Hepatocyte (in vitro differentiated cells): ENCODE measurements around the gene METTL13. TPM values are rescaled to one million over a fixed set of nuclear protein-coding genes. Genes with fewer than 3 reads are reported as not detected.

ENCODE experiments used
- DNase-seq: peaks from one replicate; pipeline ENCODE4 v3.0.0-alpha.2; 2016; ENCODE audit warnings: low spot score
- H2AFZ ChIP-seq: fragments of 200-600 bp; sonication (generic); 2 replicates; pipeline ENCODE4 v1.6.0; 2016; ENCODE audit warnings: antibody characterized with exemption, mild to moderate bottlenecking
- H3K27ac ChIP-seq: fragments of 200-600 bp; sonication (generic); 2 replicates; pipeline ENCODE4 v1.5.1; 2016; ENCODE audit warnings: mild to moderate bottlenecking
- H3K27me3 ChIP-seq: fragments of 200-600 bp; sonication (generic); 2 replicates; pipeline ENCODE4 v1.6.1; 2016
- H3K36me3 ChIP-seq: fragments of 200-600 bp; sonication (generic); replicated peaks from 2 replicates; pipeline ENCODE4 v1.5.1; 2016; ENCODE audit warnings: low read depth; ENCODE audit not compliant: insufficient read depth
- H3K4me1 ChIP-seq: fragments of 200-600 bp; sonication (generic); 2 replicates; pipeline ENCODE4 v1.5.1; 2016; ENCODE audit warnings: mild to moderate bottlenecking, moderate library complexity; ENCODE audit not compliant: insufficient read depth
- H3K4me2 ChIP-seq: fragments of 200-600 bp; sonication (generic); 2 replicates; pipeline ENCODE4 v1.6.0; 2016
- H3K4me3 ChIP-seq: fragments of 200-600 bp; sonication (generic); 2 replicates; pipeline ENCODE4 v1.5.1; 2016; ENCODE audit warnings: mild to moderate bottlenecking
- H3K79me2 ChIP-seq: fragments of 200-600 bp; sonication (generic); 2 replicates; pipeline ENCODE4 v1.6.0; 2017; ENCODE audit warnings: mild to moderate bottlenecking
- H3K9me2 ChIP-seq: fragments of 200-600 bp; sonication (generic); replicated peaks from 2 replicates; pipeline ENCODE4 v1.6.0; 2017; ENCODE audit warnings: mild to moderate bottlenecking; ENCODE audit not compliant: insufficient read depth
- H3K9me3 ChIP-seq: fragments of 200-600 bp; sonication (generic); 2 replicates; pipeline ENCODE4 v1.5.1; 2016; ENCODE audit warnings: low read depth, mild to moderate bottlenecking
- H4K20me1 ChIP-seq: fragments of 200-600 bp; sonication (generic); 2 replicates; pipeline ENCODE4 v1.6.0; 2016; ENCODE audit warnings: mild to moderate bottlenecking; ENCODE audit not compliant: insufficient read depth, poor library complexity, severe bottlenecking
- EZH2 ChIP-seq: fragments of 200-600 bp; sonication (generic); IDR thresholded peaks from 2 replicates; pipeline ENCODE4 v1.6.1; 2016; ENCODE audit warnings: antibody characterized with exemption, mild to moderate bottlenecking, borderline replicate concordance
- EZH2phosphoT487 ChIP-seq: fragments of 200-600 bp; sonication (generic); IDR thresholded peaks from one replicate; pipeline ENCODE4 v1.6.1; 2018; ENCODE audit warnings: antibody characterized with exemption, mild to moderate bottlenecking, low read depth, moderate library complexity; ENCODE audit not compliant: unreplicated experiment, severe bottlenecking
- WGBS: methylation state at CpG from one replicate; pipeline ENCODE4 v1.1.6; 2016; ENCODE audit warnings: low lambda C conversion rate; ENCODE audit errors: missing lambda C conversion rate; 5-methylcytosine and 5-hydroxymethylcytosine counted together
- polyA plus RNA-seq: library from polyadenylated mRNA; unstranded; fragments of >200 nt; fragmentation: Nextera tagmentation; extraction: Ambion mirVana; gene quantifications from 2 replicates; pipeline ENCODE4 v1.2.1, GENCODE V29; 2016
- total RNA-seq: library from RNA; depleted of rRNA; stranded (reverse); fragments of >200 nt; gene quantifications from 2 replicates; pipeline ENCODE4 v1.2.3, GENCODE V29; 2014
- TF ChIP-seq, protein P1 (sequence below): fragments of 200-600 bp; sonication (generic); IDR thresholded peaks from 2 replicates; pipeline ENCODE4 v1.5.1; 2016; ENCODE audit warnings: antibody characterized with exemption, mild to moderate bottlenecking; ENCODE audit not compliant: poor library complexity

Gene METTL13
- total and polyA plus RNA-seq, 2 experiments from 2014 or later: 19.5 to 24.4 TPM

DNA sequence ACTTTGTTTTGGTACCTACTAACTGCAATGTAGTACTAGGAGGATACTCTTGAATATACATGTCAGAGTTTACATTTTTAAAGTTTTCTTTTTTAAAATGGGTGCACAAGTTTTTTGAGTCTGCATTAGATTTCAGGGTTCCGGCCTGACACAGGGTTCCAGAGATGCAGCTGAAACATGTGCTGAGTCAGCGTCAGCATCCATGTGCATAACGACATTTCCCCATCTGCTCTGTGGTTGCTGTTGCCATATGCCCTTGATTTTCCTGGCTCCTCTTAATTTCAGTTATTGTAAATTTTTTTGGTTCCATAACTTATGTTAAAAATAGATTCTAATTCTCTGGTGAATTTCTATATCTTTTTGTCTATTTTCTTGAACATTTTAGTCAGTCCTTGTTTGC, 12.3 kb upstream of the METTL13 start:
- no peak for DNase-seq
- no peaks in the 10 kb centered on the region for H3K36me3 ChIP-seq
- no peaks in the 10 kb centered on the region for H3K27me3 ChIP-seq
- no peaks in the 10 kb centered on the region for H3K9me2 ChIP-seq
- H3K4me3 ChIP-seq: no peak overlapping the region
- no peaks in the 10 kb centered on the region for H3K79me2 ChIP-seq
- H3K4me2 ChIP-seq: no peak overlapping the region
- H3K4me1 ChIP-seq: no peaks in the 10 kb centered on the region
- H2AFZ ChIP-seq: no peak overlapping the region
- H4K20me1 ChIP-seq: no peaks in the 10 kb centered on the region
- H3K27ac ChIP-seq: no peak overlapping the region
- TF ChIP-seq EZH2 (no peak), EZH2phosphoT487 (no peak)
- TF ChIP-seq, protein P1, sequence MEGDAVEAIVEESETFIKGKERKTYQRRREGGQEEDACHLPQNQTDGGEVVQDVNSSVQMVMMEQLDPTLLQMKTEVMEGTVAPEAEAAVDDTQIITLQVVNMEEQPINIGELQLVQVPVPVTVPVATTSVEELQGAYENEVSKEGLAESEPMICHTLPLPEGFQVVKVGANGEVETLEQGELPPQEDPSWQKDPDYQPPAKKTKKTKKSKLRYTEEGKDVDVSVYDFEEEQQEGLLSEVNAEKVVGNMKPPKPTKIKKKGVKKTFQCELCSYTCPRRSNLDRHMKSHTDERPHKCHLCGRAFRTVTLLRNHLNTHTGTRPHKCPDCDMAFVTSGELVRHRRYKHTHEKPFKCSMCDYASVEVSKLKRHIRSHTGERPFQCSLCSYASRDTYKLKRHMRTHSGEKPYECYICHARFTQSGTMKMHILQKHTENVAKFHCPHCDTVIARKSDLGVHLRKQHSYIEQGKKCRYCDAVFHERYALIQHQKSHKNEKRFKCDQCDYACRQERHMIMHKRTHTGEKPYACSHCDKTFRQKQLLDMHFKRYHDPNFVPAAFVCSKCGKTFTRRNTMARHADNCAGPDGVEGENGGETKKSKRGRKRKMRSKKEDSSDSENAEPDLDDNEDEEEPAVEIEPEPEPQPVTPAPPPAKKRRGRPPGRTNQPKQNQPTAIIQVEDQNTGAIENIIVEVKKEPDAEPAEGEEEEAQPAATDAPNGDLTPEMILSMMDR: no peak
- no peaks in the 10 kb centered on the region for H3K9me3 ChIP-seq
- 77% methylated on average over 3 of the region's 3 CpGs for WGBS

- Histone ChIP-seq H3K27ac (no peak overlapping the region), H3K4me3 (no peak overlapping the region), H4K20me1 (no peaks in the 10 kb centered on the region), H3K79me2 (no peaks in the 10 kb centered on the region), H3K4me1 (no peaks in the 10 kb centered on the region), H3K9me2 (no peaks in the 10 kb centered on the region), H3K9me3 (no peaks in the 10 kb centered on the region), H3K27me3 (no peaks in the 10 kb centered on the region), H3K4me2 (no peak overlapping the region), H3K36me3 (no peaks in the 10 kb centered on the region), H2AFZ (no peak overlapping the region)
- no peak for DNase-seq
- WGBS: 76% methylated on average over 1 of the region's 1 CpG
- TF ChIP-seq, protein P1: no peak
- TF ChIP-seq EZH2phosphoT487 (no peak), EZH2 (no peak)
These were observed 11.7 kb upstream of the METTL13 start for GRCh38 chr1:171769754-171770153.

DNA sequence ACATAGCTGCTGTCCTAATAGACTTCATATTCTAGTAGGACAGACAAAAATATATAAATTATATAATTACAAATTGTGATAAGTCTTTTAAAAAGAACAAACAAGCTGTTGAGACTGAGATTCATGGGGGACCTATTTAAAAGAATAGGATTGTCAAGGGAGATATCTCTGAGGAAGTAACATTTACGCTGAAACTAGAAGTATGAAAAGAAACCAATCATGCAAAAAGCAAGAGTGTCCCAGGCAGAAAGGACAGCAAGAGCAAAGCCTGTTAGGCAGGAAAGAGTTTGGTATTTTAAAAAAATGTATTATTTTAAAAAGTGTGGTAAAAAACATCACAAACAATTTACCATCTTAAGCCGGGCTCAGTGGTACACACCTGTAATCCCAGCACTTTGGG, 9.1 kb upstream of the METTL13 start:
- WGBS: 97% methylated on average over 2 of the region's 2 CpGs
- Histone ChIP-seq H3K9me2 (no peaks in the 10 kb centered on the region), H3K4me2 (no peak overlapping the region), H3K36me3 (no peaks in the 10 kb centered on the region), H3K9me3 (no peaks in the 10 kb centered on the region), H4K20me1 (no peaks in the 10 kb centered on the region), H3K4me3 (no peak overlapping the region), H2AFZ (no peak overlapping the region), H3K27ac (no peak overlapping the region), H3K4me1 (no peaks in the 10 kb centered on the region), H3K27me3 (no peaks in the 10 kb centered on the region), H3K79me2 (no peaks in the 10 kb centered on the region)
- TF ChIP-seq EZH2phosphoT487 (no peak), EZH2 (no peak)
- TF ChIP-seq, protein P1: no peak
- DNase-seq: no peak
